Gastrocnemius medialis (tissue), 4 donors: Measurements from ENCODE around the gene GOLPH3. TPM values are rescaled to one million over a fixed set of nuclear protein-coding genes. Genes with fewer than 3 reads are reported as not detected.
A peak's percentile ranks its signal among the peaks of the same experiment; 100 is the strongest.

Experiments used
- ATAC-seq, 2 donors: fragments of 150-250 bp; one replicate each; pipeline ENCODE4 v1.9.1; 2016
- DNase-seq, 2 donors: peaks; one replicate each; pipeline ENCODE4 v3.0.0-alpha.2; 2019
- H3K27ac ChIP-seq, 4 donors: fragments of 200-600 bp; sonication (generic); 1 replicate in 1 of 4; 2 replicates in 3 of 4; pipeline ENCODE4 v1.5.1; 2016 to 2018; ENCODE audit warnings: mild to moderate bottlenecking in 2 of 4, moderate library complexity in 1 of 4
- H3K27me3 ChIP-seq, 3 donors: fragments of 200-600 bp; sonication (generic) in 2 of 3; 1 replicate in 1 of 3; 2 replicates in 2 of 3; pipeline versions ENCODE4 v1.5.1 to v1.6.0; 2016 to 2019; ENCODE audit warnings: mild to moderate bottlenecking in 1 of 3, moderate library complexity in 1 of 3
- H3K36me3 ChIP-seq, 2 donors: fragments of 200-600 bp; sonication (generic) in 1 of 2; one replicate each; pipeline ENCODE4 v1.5.1; 2017 to 2018
- H3K4me1 ChIP-seq, 2 donors: fragments of 200-600 bp; sonication (generic) in 1 of 2; one replicate each; pipeline ENCODE4 v1.5.1; 2016 to 2017; ENCODE audit warnings: mild to moderate bottlenecking in 2 of 2
- H3K4me3 ChIP-seq, 4 donors: fragments of 200-600 bp; sonication (generic) in 3 of 4; 1 replicate in 1 of 4; 2 replicates in 3 of 4; pipeline ENCODE4 v1.5.1; 2016 to 2019; ENCODE audit warnings: mild to moderate bottlenecking in 2 of 4
- H3K9me3 ChIP-seq, 3 donors: fragments of 200-600 bp; sonication (generic) in 2 of 3; 1 replicate in 1 of 3; 2 replicates in 2 of 3; pipeline ENCODE4 v1.5.1; 2016 to 2019
- POLR2A ChIP-seq, 2 donors: fragments of 450-650 bp; IDR thresholded peaks; one replicate each; pipeline ENCODE4 v1.6.1; 2017; ENCODE audit warnings: antibody characterized with exemption in 2 of 2, mild to moderate bottlenecking in 2 of 2, moderate library complexity in 2 of 2
- in situ Hi-C, 4 donors: fragments of 200-750 bp; cut with MboI; loops; one replicate each; pipeline versions ENCODE4 v1.15.0 to v1.8.0; 2017; ENCODE audit warnings: low sequenced_read_pairs in 4 of 4
- intact Hi-C: fragments of 100-400 bp; cut with DNase I; formaldehyde crosslinking; loops from one replicate; pipeline ENCODE4 v1.15.1; 2023; ENCODE audit warnings: low total_unique reads
- total RNA-seq, 4 donors: library from RNA; depleted of rRNA; stranded (reverse); fragments of >200 nt; gene quantifications; one replicate each; pipeline versions ENCODE4 v1.1.0 to v1.2.3, GENCODE V29; 2016
- TF ChIP-seq, protein P1 (sequence below), 5 experiments: fragments of 450-650 bp in 3 of 5; fragments of 200-600 bp in 2 of 5; sonication (generic) in 2 of 5; IDR thresholded peaks in 4 of 5; conservative IDR thresholded peaks in 1 of 5; 1 replicate in 4 of 5; 2 replicates in 1 of 5; pipeline ENCODE4 v1.5.1; 2016 to 2019; ENCODE audit warnings: antibody characterized with exemption in 5 of 5, mild to moderate bottlenecking in 3 of 5, moderate library complexity in 3 of 5

The GOLPH3 gene
- total RNA-seq, 4 donors from 2014 or later, result 34.9 to 77.8 (median 46.1) TPM

- Histone ChIP-seq H3K4me1 (peaks cover 0 to 3% of the 10 kb centered on the region in 2 donors), H3K4me3 (no peak overlapping the region), H3K9me3 (no peaks in the 10 kb centered on the region), H3K27me3 (no peaks in the 10 kb centered on the region), H3K36me3 (peaks cover 0 to 26% of the 10 kb centered on the region in 2 donors), H3K27ac (peak overlapping the region in 2 of 4 donors; percentile 1 to 33)
- TF ChIP-seq, protein P1, sequence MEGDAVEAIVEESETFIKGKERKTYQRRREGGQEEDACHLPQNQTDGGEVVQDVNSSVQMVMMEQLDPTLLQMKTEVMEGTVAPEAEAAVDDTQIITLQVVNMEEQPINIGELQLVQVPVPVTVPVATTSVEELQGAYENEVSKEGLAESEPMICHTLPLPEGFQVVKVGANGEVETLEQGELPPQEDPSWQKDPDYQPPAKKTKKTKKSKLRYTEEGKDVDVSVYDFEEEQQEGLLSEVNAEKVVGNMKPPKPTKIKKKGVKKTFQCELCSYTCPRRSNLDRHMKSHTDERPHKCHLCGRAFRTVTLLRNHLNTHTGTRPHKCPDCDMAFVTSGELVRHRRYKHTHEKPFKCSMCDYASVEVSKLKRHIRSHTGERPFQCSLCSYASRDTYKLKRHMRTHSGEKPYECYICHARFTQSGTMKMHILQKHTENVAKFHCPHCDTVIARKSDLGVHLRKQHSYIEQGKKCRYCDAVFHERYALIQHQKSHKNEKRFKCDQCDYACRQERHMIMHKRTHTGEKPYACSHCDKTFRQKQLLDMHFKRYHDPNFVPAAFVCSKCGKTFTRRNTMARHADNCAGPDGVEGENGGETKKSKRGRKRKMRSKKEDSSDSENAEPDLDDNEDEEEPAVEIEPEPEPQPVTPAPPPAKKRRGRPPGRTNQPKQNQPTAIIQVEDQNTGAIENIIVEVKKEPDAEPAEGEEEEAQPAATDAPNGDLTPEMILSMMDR (IDR thresholded peaks at IDR 0.05 in 4 of 5, conservative IDR thresholded peaks at IDR 0.05 in 1 of 5), result no peak
- no peak for TF ChIP-seq POLR2A (IDR thresholded peaks at IDR 0.05)
- DNase-seq, result no peak
- in situ Hi-C loops (no loop called here), intact Hi-C loops (no loop called here)
- ATAC-seq, result no peak
These were observed 58.1 kb downstream of the GOLPH3 start for GRCh38 chr5:32115985-32116384.

GRCh38 chr5:32110111-32110696, 63.9 kb downstream of the GOLPH3 start:
- intact Hi-C loops (no loop called here), in situ Hi-C loops (no loop called here)
- Histone ChIP-seq H3K9me3 (no peaks in the 10 kb centered on the region), H3K27ac (no peak overlapping the region), H3K27me3 (no peaks in the 10 kb centered on the region), H3K36me3 (peaks cover 0 to 35% of the 10 kb centered on the region in 2 donors), H3K4me3 (no peak overlapping the region), H3K4me1 (no peaks in the 10 kb centered on the region)
- ATAC-seq (no peak), DNase-seq (no peak)
- TF ChIP-seq, protein P1 (IDR thresholded peaks at IDR 0.05 in 4 of 5, conservative IDR thresholded peaks at IDR 0.05 in 1 of 5), result no peak
- no peak for TF ChIP-seq POLR2A (IDR thresholded peaks at IDR 0.05)

GRCh38 chr5:32109236-32109635, 64.9 kb downstream of the GOLPH3 start:
- intact Hi-C loops, result no loop called here
- ATAC-seq, result no peak
- DNase-seq, result no peak
- Histone ChIP-seq H3K27ac (no peak overlapping the region), H3K4me1 (no peaks in the 10 kb centered on the region), H3K4me3 (no peak overlapping the region), H3K9me3 (no peaks in the 10 kb centered on the region), H3K27me3 (no peaks in the 10 kb centered on the region), H3K36me3 (peaks cover 0 to 41% of the 10 kb centered on the region in 2 donors)
- TF ChIP-seq, protein P1 (IDR thresholded peaks at IDR 0.05 in 4 of 5, conservative IDR thresholded peaks at IDR 0.05 in 1 of 5), result no peak
- TF ChIP-seq POLR2A (IDR thresholded peaks at IDR 0.05), result no peak
- in situ Hi-C loops, result no loop called here

DNA sequence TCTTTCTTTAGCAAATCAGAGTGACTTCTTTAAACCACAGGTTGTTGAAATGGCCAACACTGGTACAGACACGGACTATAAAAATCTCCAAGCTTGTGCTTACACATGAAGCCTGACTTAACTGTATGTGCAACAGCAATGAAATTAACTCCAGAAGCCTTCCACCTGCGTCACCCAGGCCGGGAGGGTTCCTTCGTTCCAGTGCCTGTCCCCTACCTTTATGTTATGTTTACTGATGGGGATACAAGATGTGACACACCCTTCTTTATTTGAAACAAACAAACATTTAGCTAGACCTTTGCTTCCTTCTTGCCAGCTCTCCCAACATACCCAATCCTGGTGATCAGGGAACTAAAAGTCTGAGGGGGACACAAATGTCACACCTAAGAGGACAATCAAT, 66.0 kb downstream of the GOLPH3 start:
- Histone ChIP-seq H3K4me3 (no peak overlapping the region), H3K9me3 (no peaks in the 10 kb centered on the region), H3K36me3 (peaks cover 0 to 51% of the 10 kb centered on the region in 2 donors), H3K27ac (no peak overlapping the region), H3K4me1 (no peaks in the 10 kb centered on the region), H3K27me3 (no peaks in the 10 kb centered on the region)
- ATAC-seq (no peak), DNase-seq (no peak)
- TF ChIP-seq, protein P1 (IDR thresholded peaks at IDR 0.05 in 4 of 5, conservative IDR thresholded peaks at IDR 0.05 in 1 of 5), result no peak
- TF ChIP-seq POLR2A (IDR thresholded peaks at IDR 0.05), result no peak
- intact Hi-C loops, result no loop called here
- in situ Hi-C loops, result no loop called here

- no peak for DNase-seq
- in situ Hi-C loops (no loop called here), intact Hi-C loops (no loop called here)
- Histone ChIP-seq H3K9me3 (no peaks in the 10 kb centered on the region), H3K36me3 (peaks cover 0 to 58% of the 10 kb centered on the region in 2 donors), H3K4me1 (no peaks in the 10 kb centered on the region), H3K27ac (no peak overlapping the region), H3K4me3 (no peak overlapping the region), H3K27me3 (no peaks in the 10 kb centered on the region)
- TF ChIP-seq, protein P1 (IDR thresholded peaks at IDR 0.05 in 4 of 5, conservative IDR thresholded peaks at IDR 0.05 in 1 of 5), result no peak
- no peak for TF ChIP-seq POLR2A (IDR thresholded peaks at IDR 0.05)
- no peak for ATAC-seq
These were observed 66.8 kb downstream of the GOLPH3 start for GRCh38 chr5:32107291-32107690.
